CD14-positive monocyte (primary cell): ENCODE measurements around the gene HMGXB4. TPM values are rescaled to one million over a fixed set of nuclear protein-coding genes. Genes with fewer than 3 reads are reported as not detected.

ENCODE experiments used
- DNase-seq, 3 donors: peaks; one replicate each; pipeline ENCODE4 v3.0.0-alpha.2; 2011 to 2022
- H2AFZ ChIP-seq: 2 replicates; pipeline ENCODE4 v1.6.0; 2012; ENCODE audit warnings: mild to moderate bottlenecking, low read depth, low read length, inconsistent platforms; ENCODE audit not compliant: insufficient read depth, poor library complexity, severe bottlenecking
- H3K27ac ChIP-seq, 2 donors: 1 replicate in 1 of 2; 2 replicates in 1 of 2; pipeline ENCODE4 v1.5.1; 2012 to 2013; ENCODE audit warnings: low read length in 2 of 2, control low read depth in 1 of 2, inconsistent platforms in 1 of 2, low read depth in 1 of 2, mild to moderate bottlenecking in 1 of 2
- H3K27me3 ChIP-seq, 2 donors: one replicate each; pipeline versions ENCODE4 v1.6.0 to v1.6.1; 2011 to 2013; ENCODE audit warnings: low read length in 2 of 2; ENCODE audit not compliant: control insufficient read depth in 2 of 2, insufficient read depth in 2 of 2
- H3K36me3 ChIP-seq, 2 donors: replicated peaks in 1 of 2; 1 replicate in 1 of 2; 2 replicates in 1 of 2; pipeline versions ENCODE4 v1.5.1 to v1.6.1; 2012 to 2013; ENCODE audit warnings: low read length in 2 of 2, control low read depth in 1 of 2, inconsistent platforms in 1 of 2, mild to moderate bottlenecking in 1 of 2; ENCODE audit not compliant: insufficient read depth in 2 of 2, control insufficient read depth in 1 of 2
- H3K4me1 ChIP-seq, 2 donors: 1 replicate in 1 of 2; 2 replicates in 1 of 2; pipeline versions ENCODE4 v1.5.1 to v1.6.1; 2012 to 2013; ENCODE audit warnings: low read length in 2 of 2, control low read depth in 1 of 2, inconsistent platforms in 1 of 2, mild to moderate bottlenecking in 1 of 2, moderate library complexity in 1 of 2; ENCODE audit not compliant: insufficient read depth in 2 of 2, control insufficient read depth in 1 of 2
- H3K4me2 ChIP-seq: replicated peaks from 2 replicates; pipeline ENCODE3; 2012; ENCODE audit warnings: low read length, moderate library complexity, mild to moderate bottlenecking; ENCODE audit not compliant: poor library complexity, severe bottlenecking; ENCODE audit errors: extremely low read depth
- H3K4me3 ChIP-seq, 3 experiments: fragments of 200-600 bp in 1 of 3; sonication (generic) in 1 of 3; replicated peaks in 1 of 3; 1 replicate in 2 of 3; 2 replicates in 1 of 3; pipeline ENCODE4 v1.5.1; 2011 to 2013; ENCODE audit warnings: low read length in 3 of 3, mild to moderate bottlenecking in 3 of 3, control low read depth in 2 of 3, low read depth in 2 of 3, inconsistent platforms in 1 of 3, moderate library complexity in 1 of 3
- H3K79me2 ChIP-seq: 2 replicates; pipeline ENCODE4 v1.6.0; 2012; ENCODE audit warnings: mild to moderate bottlenecking, control low read depth, inconsistent platforms, low read length, moderate library complexity; ENCODE audit not compliant: insufficient read depth
- H3K9ac ChIP-seq: 2 replicates; pipeline ENCODE4 v1.6.0; 2017; ENCODE audit warnings: low read length, mild to moderate bottlenecking; ENCODE audit not compliant: insufficient read depth, poor library complexity, severe bottlenecking
- H3K9me3 ChIP-seq, 2 donors: replicated peaks in 1 of 2; 1 replicate in 1 of 2; 2 replicates in 1 of 2; pipeline versions ENCODE4 v1.5.1 to v1.6.1; 2012 to 2013; ENCODE audit warnings: low read length in 2 of 2, control low read depth in 1 of 2; ENCODE audit not compliant: control insufficient read depth in 1 of 2, insufficient read depth in 1 of 2
- H4K20me1 ChIP-seq: 2 replicates; pipeline ENCODE4 v1.6.0; 2012; ENCODE audit warnings: mild to moderate bottlenecking, low read length, control low read depth, moderate library complexity; ENCODE audit not compliant: insufficient read depth
- H3K27ac Mint-ChIP-seq, 7 donors: one replicate each; pipeline ENCODE4 v1.8.0; 2020; ENCODE audit warnings: mild to moderate bottlenecking in 7 of 7, mixed read lengths in 7 of 7, moderate library complexity in 6 of 7, inconsistent platforms in 2 of 7
- H3K27me3 Mint-ChIP-seq, 3 donors: one replicate each; pipeline ENCODE4 v1.8.0; 2021 to 2022; ENCODE audit warnings: low read depth in 3 of 3, mild to moderate bottlenecking in 3 of 3, mixed read lengths in 3 of 3, moderate library complexity in 3 of 3, inconsistent platforms in 1 of 3
- H3K36me3 Mint-ChIP-seq, 2 donors: one replicate each; pipeline ENCODE4 v1.8.0; 2020; ENCODE audit warnings: mixed read lengths in 2 of 2, inconsistent platforms in 1 of 2, mild to moderate bottlenecking in 1 of 2
- H3K4me1 Mint-ChIP-seq: one replicate; pipeline ENCODE4 v1.8.0; 2020; ENCODE audit warnings: mild to moderate bottlenecking, mixed read lengths
- H3K4me3 Mint-ChIP-seq, 2 donors: one replicate each; pipeline ENCODE4 v1.8.0; 2020; ENCODE audit warnings: mild to moderate bottlenecking in 2 of 2, mixed read lengths in 2 of 2, moderate library complexity in 1 of 2
- H3K9me3 Mint-ChIP-seq, 7 donors: one replicate each; pipeline ENCODE4 v1.8.0; 2020 to 2022; ENCODE audit warnings: mixed read lengths in 7 of 7, mild to moderate bottlenecking in 6 of 7, moderate library complexity in 6 of 7, inconsistent platforms in 2 of 7
- CTCF ChIP-seq: fragments of 200-600 bp; IDR thresholded peaks from one replicate; pipeline ENCODE4 v1.8.0; 2022; ENCODE audit warnings: antibody characterized with exemption, mild to moderate bottlenecking
- WGBS: methylation state at CpG from one replicate; pipeline ENCODE4 v1.1.5; 2013; ENCODE audit warnings: missing lambda C conversion rate; ENCODE audit not compliant: insufficient coverage; 5-methylcytosine and 5-hydroxymethylcytosine counted together
- intact Hi-C, 2 donors: fragments of 100-400 bp; cut with micrococcal nuclease; formaldehyde crosslinking; loops; one replicate each; pipeline versions ENCODE4 v1.15.0 to v1.15.1; 2023
- polyA plus RNA-seq, 3 donors: library from polyadenylated mRNA; depleted of rRNA in 1 of 3; unstranded in 2 of 3; stranded (reverse) in 1 of 3; fragments of 300-500 nt in 2 of 3; fragments of >200 nt in 1 of 3; fragmentation: Illumina TruSeq in 2 of 3; gene quantifications; 1 replicate in 2 of 3; 2 replicates in 1 of 3; pipeline ENCODE4 v1.2.3, GENCODE V29; 2012 to 2021

Gene HMGXB4
- polyA plus RNA-seq, 3 donors = 6.3 to 11.4 (median 8.1) TPM

GRCh38 chr22:35315141-35315854 is 58.0 kb downstream of the HMGXB4 start:
- Histone ChIP-seq H2AFZ (no peak overlapping the region), H3K4me1 (peaks cover 0 to 7% of the 10 kb centered on the region in 2 donors), H3K79me2 (peaks cover 93% of the 10 kb centered on the region), H3K4me2 (no peak overlapping the region), H3K9ac (no peak overlapping the region), H3K4me3 (no peak overlapping the region), H3K36me3 (peaks cover 58 to 95% of the 10 kb centered on the region in 2 donors), H3K27ac (peak overlapping the region in 1 of 2 donors; percentile 41), H4K20me1 (peaks cover 100% of the 10 kb centered on the region), H3K9me3 (no peaks in the 10 kb centered on the region), H3K27me3 (no peaks in the 10 kb centered on the region)
- Mint-ChIP-seq H3K4me3 (no peak overlapping the region), H3K36me3 (peaks cover 88 to 94% of the 10 kb centered on the region in 2 donors), H3K9me3 (peaks cover 0 to 2% (median 0%) of the 10 kb centered on the region in 7 donors), H3K4me1 (peaks cover 24% of the 10 kb centered on the region), H3K27ac (peak overlapping the region in 4 of 7 donors; percentile 36 to 77 (median 58)), H3K27me3 (peaks cover 0 to 2% (median 0%) of the 10 kb centered on the region in 3 donors)
- DNase-seq = no peak
- intact Hi-C loops = no loop called here
- 94% methylated on average over 6 of the region's 12 CpGs for WGBS
- no peak for TF ChIP-seq CTCF

- H3K79me2 ChIP-seq = peaks cover 89% of the 10 kb centered on the region
- no peaks in the 10 kb centered on the region for H3K27me3 ChIP-seq
- Mint-ChIP-seq H3K27ac (peak overlapping the region in 3 of 7 donors; percentile 8 to 77 (median 14)), H3K4me3 (no peak overlapping the region), H3K36me3 (peaks cover 88 to 94% of the 10 kb centered on the region in 2 donors), H3K4me1 (peaks cover 24% of the 10 kb centered on the region), H3K27me3 (peaks cover 0 to 2% (median 0%) of the 10 kb centered on the region in 3 donors), H3K9me3 (no peaks in the 10 kb centered on the region)
- no peak overlapping the region for H3K4me2 ChIP-seq
- H3K9me3 ChIP-seq = no peaks in the 10 kb centered on the region
- H3K4me1 ChIP-seq = peaks cover 0 to 7% of the 10 kb centered on the region in 2 donors
- WGBS = 92% methylated on average over 22 of the region's 27 CpGs
- intact Hi-C loops = no loop called here
- no peak overlapping the region for H3K4me3 ChIP-seq
- TF ChIP-seq CTCF = no peak
- no peak overlapping the region for H3K9ac ChIP-seq
- H4K20me1 ChIP-seq = peaks cover 100% of the 10 kb centered on the region
- DNase-seq = no peak
- H3K36me3 ChIP-seq = peaks cover 59 to 95% of the 10 kb centered on the region in 2 donors
- peak overlapping the region in 1 of 2 donors; percentile 41 for H3K27ac ChIP-seq
- H2AFZ ChIP-seq = no peak overlapping the region
Observed at GRCh38 chr22:35315855-35316745, 58.8 kb downstream of the HMGXB4 start.
